Measurements from ENCODE around the gene SCYL2. TPM values are rescaled to one million over a fixed set of nuclear protein-coding genes. Genes with fewer than 3 reads are reported as not detected.
"Not testable (repeated sequence)": the region's sequence is repeated elsewhere in the genome, so short reads cannot be mapped to it uniquely, and the experiment has no call there.

The SCYL2 gene, protein sequence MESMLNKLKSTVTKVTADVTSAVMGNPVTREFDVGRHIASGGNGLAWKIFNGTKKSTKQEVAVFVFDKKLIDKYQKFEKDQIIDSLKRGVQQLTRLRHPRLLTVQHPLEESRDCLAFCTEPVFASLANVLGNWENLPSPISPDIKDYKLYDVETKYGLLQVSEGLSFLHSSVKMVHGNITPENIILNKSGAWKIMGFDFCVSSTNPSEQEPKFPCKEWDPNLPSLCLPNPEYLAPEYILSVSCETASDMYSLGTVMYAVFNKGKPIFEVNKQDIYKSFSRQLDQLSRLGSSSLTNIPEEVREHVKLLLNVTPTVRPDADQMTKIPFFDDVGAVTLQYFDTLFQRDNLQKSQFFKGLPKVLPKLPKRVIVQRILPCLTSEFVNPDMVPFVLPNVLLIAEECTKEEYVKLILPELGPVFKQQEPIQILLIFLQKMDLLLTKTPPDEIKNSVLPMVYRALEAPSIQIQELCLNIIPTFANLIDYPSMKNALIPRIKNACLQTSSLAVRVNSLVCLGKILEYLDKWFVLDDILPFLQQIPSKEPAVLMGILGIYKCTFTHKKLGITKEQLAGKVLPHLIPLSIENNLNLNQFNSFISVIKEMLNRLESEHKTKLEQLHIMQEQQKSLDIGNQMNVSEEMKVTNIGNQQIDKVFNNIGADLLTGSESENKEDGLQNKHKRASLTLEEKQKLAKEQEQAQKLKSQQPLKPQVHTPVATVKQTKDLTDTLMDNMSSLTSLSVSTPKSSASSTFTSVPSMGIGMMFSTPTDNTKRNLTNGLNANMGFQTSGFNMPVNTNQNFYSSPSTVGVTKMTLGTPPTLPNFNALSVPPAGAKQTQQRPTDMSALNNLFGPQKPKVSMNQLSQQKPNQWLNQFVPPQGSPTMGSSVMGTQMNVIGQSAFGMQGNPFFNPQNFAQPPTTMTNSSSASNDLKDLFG
- total RNA-seq (10 to 100 TPM; 43.9 to 46.2 TPM), polyA plus RNA-seq (10 to 100 TPM; 17.3 to 22.0 TPM)
- long read RNA-seq, donor 1, partial matches to known transcripts = 8 of 17 reads
- long read RNA-seq, donor 1, other reads (novel, unspliced or antisense) = 5 of 17 reads
- long read RNA-seq, donor 2, full-length matches to known transcripts = 2 of 15 reads
- long read RNA-seq, donor 2, partial matches to known transcripts = 4 of 15 reads
- long read RNA-seq, donor 2, other reads (novel, unspliced or antisense) = 9 of 15 reads

DNA sequence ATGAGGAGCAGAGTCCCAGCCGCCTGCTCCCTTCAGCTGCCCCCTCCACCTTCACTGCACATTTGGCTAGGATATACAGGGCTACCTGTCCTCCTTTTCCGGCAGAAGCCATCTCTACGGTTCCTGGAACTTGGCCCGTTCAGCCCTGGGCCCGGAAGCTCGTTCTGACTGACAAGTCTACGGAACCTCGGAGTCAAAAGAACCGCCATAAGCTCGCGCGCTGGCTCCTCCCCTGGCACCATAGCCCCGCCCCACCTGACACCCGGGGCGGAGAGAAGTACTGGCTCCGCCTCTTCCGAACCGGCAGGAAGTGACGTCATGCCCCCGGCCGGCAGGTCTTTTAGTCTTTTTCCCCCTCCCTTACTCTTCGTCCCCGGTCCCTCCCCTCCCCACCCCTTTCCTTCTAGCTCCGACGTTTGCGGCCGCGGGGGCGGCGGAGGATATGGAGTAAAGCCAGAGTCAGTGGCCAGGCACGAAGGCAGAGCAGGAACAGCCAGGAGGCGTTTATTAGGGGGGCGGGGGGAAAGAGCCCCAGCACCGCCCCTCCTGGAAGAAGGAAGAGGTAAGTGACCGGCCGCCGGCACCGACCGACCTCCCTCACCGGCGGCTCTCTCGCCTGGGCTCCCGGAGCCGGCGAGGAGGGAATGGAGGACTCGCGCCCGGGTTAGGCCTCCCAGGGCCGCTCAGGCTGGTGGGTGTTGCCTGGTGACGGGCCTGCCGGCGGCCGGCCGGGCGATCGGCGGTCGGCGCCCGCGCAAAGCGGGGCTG lies at the start of gene SCYL2, which contains the start of gene DEPDC4:
TSS of gene SCYL2 (plus strand) at position 343 of the 768 bp plus-strand sequence. CDS start 15,794 bp downstream, outside the sequence.
TSS of gene DEPDC4 (minus strand) at position 245 of the 768 bp plus-strand sequence. CDS start at position 242, 3 bp downstream.
- H3K27me3 ChIP-seq (ENCODE audit: control insufficient read depth in 1 of 2, insufficient read depth in 2 of 2, low read length in 1 of 2) = no peaks in the 10 kb centered on the region
- intact Hi-C loops (cut with DNase I) = no loop called here
- peak; percentile 97 to 98 for DNase-seq
- peaks cover 0 to 5% of the 10 kb centered on the region in 2 donors for H3K4me1 ChIP-seq (ENCODE audit: control insufficient read depth in 1 of 2, insufficient read depth in 2 of 2, low read length in 2 of 2)
- WGBS, 2 donors = 0% methylated on average over 48 to 62 of the region's 62 CpGs
- H3K4me3 ChIP-seq (ENCODE audit: low read length in 2 of 2) = peak within 1 kb of the TSS; percentile 71 to 89
- no peaks in the 10 kb centered on the region for H3K9me3 ChIP-seq (ENCODE audit: control insufficient read depth, low read length)
- ATAC-seq (ENCODE audit: low FRiP score) = peak; percentile 99
- H3K36me3 ChIP-seq (ENCODE audit: control insufficient read depth in 1 of 2, insufficient read depth in 2 of 2, low read length in 1 of 2) = no peaks in the 10 kb centered on the region
- peak within 1 kb of the TSS; percentile 43 to 92 for H3K27ac ChIP-seq (ENCODE audit: low read depth in 1 of 2, low read length in 2 of 2)

DNA sequence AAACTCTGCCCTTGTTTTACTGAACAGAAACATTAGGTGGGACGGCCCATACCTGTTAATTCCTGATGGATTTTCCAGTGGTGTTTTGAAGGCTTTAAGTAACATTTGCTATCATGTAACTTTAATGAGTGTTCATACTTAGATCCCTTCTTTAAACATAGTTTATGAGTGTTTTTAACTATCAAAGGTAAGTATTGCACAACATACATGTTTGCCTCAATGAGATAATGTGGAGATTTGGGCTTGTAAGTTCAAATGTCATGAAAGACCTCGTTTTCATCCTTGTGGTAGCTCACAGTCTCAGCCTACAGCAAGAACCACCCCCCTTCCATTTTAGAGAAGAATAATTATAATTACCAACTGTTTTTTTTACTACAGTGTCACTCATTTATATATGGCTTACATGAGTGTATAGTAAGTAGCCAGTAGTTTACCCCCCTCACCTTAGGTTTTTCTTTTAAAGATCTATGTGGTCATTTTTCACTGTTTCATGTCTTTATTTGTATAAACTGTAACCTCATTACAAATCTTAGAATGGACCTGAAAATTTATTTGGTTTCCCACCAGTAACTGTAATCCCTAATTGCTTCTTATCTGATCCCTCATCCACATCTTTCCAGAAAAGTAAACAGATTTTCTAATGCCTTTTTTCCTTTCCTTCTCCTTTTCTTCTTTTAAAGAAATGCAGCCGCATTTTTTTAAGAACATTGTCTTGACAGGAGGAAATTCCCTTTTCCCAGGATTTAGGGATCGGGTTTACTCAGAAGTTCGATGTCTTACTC lies 47.5 kb upstream of the SCYL2 start:
- peaks cover 0 to 4% of the 10 kb centered on the region in 2 donors for H3K36me3 ChIP-seq (ENCODE audit: control insufficient read depth in 1 of 2, insufficient read depth in 2 of 2, low read length in 1 of 2)

DNA sequence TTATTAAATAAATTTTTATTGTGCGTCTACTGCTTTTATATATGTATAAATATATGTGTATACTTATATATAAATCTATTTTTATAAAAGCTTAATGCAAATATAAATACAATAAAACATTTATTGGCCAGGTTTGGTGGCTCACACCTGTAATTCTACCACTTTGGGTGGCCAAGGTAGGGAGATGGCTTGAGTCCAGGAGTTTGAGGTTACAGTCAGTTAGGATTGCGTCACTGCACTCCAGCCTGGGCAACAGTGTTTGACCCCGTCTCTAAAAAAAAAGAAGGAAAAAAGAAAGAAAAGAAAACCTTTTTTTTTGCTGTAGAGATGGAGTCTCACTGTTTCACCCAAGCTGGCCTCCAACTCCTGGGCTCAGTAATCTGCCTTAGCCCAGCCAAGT lies 45.5 kb upstream of the SCYL2 start:
- H3K4me1 ChIP-seq (ENCODE audit: control insufficient read depth in 1 of 2, insufficient read depth in 2 of 2, low read length in 2 of 2) = no peaks in the 10 kb centered on the region
- no peaks in the 10 kb centered on the region for H3K9me3 ChIP-seq (ENCODE audit: control insufficient read depth, low read length)
- intact Hi-C loops (cut with DNase I) = no loop called here
- WGBS, 2 donors = 91 to 94% methylated on average over 3 of the region's 3 CpGs
- no peak overlapping the region for H3K27ac ChIP-seq (ENCODE audit: low read depth in 1 of 2, low read length in 2 of 2)
- ATAC-seq (ENCODE audit: low FRiP score) = no peak
- H3K36me3 ChIP-seq (ENCODE audit: control insufficient read depth in 1 of 2, insufficient read depth in 2 of 2, low read length in 1 of 2) = peaks cover 0 to 4% of the 10 kb centered on the region in 2 donors
- no peak for DNase-seq
- H3K4me3 ChIP-seq (ENCODE audit: low read length in 2 of 2) = no peak overlapping the region
- no peaks in the 10 kb centered on the region for H3K27me3 ChIP-seq (ENCODE audit: control insufficient read depth in 1 of 2, insufficient read depth in 2 of 2, low read length in 1 of 2)

More for the DNA sequence above, 47.5 kb upstream of the SCYL2 start:
- 70 to 83% methylated on average over 5 of the region's 5 CpGs for WGBS, 2 donors
- Histone ChIP-seq H3K9me3 (ENCODE audit: control insufficient read depth, low read length) (no peaks in the 10 kb centered on the region), H3K27me3 (ENCODE audit: control insufficient read depth in 1 of 2, insufficient read depth in 2 of 2, low read length in 1 of 2) (no peaks in the 10 kb centered on the region), H3K4me1 (ENCODE audit: control insufficient read depth in 1 of 2, insufficient read depth in 2 of 2, low read length in 2 of 2) (no peaks in the 10 kb centered on the region), H3K27ac (ENCODE audit: low read depth in 1 of 2, low read length in 2 of 2) (no peak overlapping the region), H3K4me3 (ENCODE audit: low read length in 2 of 2) (no peak overlapping the region)
- intact Hi-C loops (cut with DNase I) = no loop called here
- DNase-seq = no peak
- no peak for ATAC-seq (ENCODE audit: low FRiP score)

DNA sequence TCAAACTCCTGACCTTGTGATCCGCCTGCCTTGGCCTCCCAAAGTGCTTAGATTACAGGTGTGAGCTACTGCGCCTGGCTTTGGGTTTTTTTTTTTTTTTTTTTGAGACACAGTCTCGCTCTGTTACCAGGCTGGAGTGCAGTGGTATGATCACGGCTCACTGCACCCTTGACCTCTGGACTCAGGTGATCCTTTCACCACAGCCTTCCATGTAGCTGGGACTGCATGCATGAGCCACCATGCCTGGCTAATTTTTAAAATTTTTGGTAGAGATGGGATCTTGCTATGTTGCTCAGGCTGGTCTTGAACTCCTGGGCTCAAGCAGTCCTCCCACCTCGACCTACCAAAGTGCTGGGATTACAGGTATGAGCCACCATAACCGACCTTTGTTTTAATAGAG lies 44.8 kb upstream of the SCYL2 start:
- H3K27me3 ChIP-seq (ENCODE audit: control insufficient read depth in 1 of 2, insufficient read depth in 2 of 2, low read length in 1 of 2); H3K27ac ChIP-seq (ENCODE audit: low read depth in 1 of 2, low read length in 2 of 2); DNase-seq; H3K4me3 ChIP-seq (ENCODE audit: low read length in 2 of 2); H3K4me1 ChIP-seq (ENCODE audit: control insufficient read depth in 1 of 2, insufficient read depth in 2 of 2, low read length in 2 of 2); intact Hi-C loops (cut with DNase I); H3K36me3 ChIP-seq (ENCODE audit: control insufficient read depth in 1 of 2, insufficient read depth in 2 of 2, low read length in 1 of 2); H3K9me3 ChIP-seq (ENCODE audit: control insufficient read depth, low read length); ATAC-seq (ENCODE audit: low FRiP score): not testable (repeated sequence)
- 98% methylated on average over 6 of the region's 6 CpGs for WGBS, 2 donors

DNA sequence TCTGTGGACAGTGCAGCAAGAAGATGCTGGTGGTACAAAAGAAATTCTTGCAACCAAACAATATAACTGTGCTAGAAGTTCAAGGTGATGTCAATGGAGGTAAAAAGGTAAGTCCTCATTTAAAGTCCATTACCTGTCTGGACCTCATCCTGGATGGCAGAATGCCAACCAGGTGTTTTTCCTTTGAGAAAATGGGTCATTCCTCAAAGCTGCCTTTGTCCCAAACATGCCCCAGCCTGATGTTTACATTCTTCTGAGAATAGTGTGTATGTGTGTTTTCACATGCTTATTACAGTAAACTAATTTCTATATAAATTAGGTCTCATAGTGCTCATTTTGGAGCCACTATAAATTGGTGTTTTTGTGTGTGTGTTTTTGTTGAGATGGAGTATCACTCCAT lies 41.5 kb upstream of the SCYL2 start:
- intact Hi-C loops (cut with DNase I) = no loop called here

DNA sequence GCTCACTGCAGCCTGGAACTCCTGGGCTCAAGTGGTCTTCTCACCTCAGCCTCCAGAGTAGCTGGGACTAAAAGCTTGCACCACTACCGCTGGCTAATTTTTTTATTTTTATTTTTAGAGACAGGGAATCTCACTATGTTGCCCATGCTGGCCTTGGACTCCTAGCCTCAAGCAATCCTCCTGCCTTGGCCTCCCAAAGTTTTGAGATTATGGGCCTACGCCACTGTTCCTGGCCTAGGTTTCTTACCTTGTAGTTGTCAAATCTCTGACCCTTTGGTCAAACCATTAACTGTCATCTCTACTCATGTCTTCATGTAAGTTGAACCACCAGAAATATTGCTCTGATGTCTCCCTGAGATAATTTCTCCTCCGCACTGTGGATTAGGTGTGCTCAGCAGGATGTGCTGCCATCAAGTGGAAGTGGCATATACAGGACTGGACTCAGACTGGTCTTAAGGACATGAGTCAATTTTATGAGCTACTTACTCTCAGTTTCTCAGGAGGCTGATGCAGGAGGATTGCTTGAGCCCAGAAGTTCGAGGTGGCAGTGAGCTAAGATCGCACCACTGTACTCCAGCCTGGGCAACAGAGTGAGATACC lies 37.8 kb upstream of the SCYL2 start:
- H3K4me3 ChIP-seq (ENCODE audit: low read length in 2 of 2) = no peak overlapping the region
- no peak for ATAC-seq (ENCODE audit: low FRiP score)

More for the DNA sequence above, 41.5 kb upstream of the SCYL2 start:
- no peak for DNase-seq
- H3K4me1 ChIP-seq (ENCODE audit: control insufficient read depth in 1 of 2, insufficient read depth in 2 of 2, low read length in 2 of 2) = no peaks in the 10 kb centered on the region
- ATAC-seq (ENCODE audit: low FRiP score) = no peak
- H3K4me3 ChIP-seq (ENCODE audit: low read length in 2 of 2) = no peak overlapping the region
- no peaks in the 10 kb centered on the region for H3K27me3 ChIP-seq (ENCODE audit: control insufficient read depth in 1 of 2, insufficient read depth in 2 of 2, low read length in 1 of 2)
- H3K27ac ChIP-seq (ENCODE audit: low read depth in 1 of 2, low read length in 2 of 2) = no peak overlapping the region
- peaks cover 0 to 4% of the 10 kb centered on the region in 2 donors for H3K36me3 ChIP-seq (ENCODE audit: control insufficient read depth in 1 of 2, insufficient read depth in 2 of 2, low read length in 1 of 2)
- no peaks in the 10 kb centered on the region for H3K9me3 ChIP-seq (ENCODE audit: control insufficient read depth, low read length)

DNA sequence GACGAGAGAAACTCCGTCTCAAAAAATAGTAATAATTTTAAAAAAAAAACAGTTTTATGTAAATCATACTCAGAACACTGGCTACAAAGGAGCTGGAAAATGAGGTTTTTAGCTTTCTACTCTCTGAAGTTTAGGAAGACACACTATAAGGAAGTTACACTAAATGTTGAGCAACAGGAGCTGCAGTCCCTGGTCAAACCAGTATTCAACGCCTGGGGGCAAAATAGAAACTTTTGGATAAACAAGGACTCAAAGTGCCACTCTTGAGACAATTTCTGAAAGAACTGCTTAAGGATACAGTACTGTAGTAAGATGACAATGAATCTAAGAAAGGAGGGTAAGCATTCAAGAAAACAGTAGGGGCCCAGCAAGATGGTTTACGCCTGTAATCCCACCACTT lies 37.1 kb upstream of the SCYL2 start:
- no peak overlapping the region for H3K27ac ChIP-seq (ENCODE audit: low read depth in 1 of 2, low read length in 2 of 2)
- no peaks in the 10 kb centered on the region for H3K27me3 ChIP-seq (ENCODE audit: control insufficient read depth in 1 of 2, insufficient read depth in 2 of 2, low read length in 1 of 2)
- intact Hi-C loops (cut with DNase I) = loop anchor here (10.0 kb wide), 2 partner anchors 325 to 505 kb away; no protein-coding TSS in a partner anchor
- H3K4me3 ChIP-seq (ENCODE audit: low read length in 2 of 2) = no peak overlapping the region
- no peaks in the 10 kb centered on the region for H3K36me3 ChIP-seq (ENCODE audit: control insufficient read depth in 1 of 2, insufficient read depth in 2 of 2, low read length in 1 of 2)
- no peak for DNase-seq
- ATAC-seq (ENCODE audit: low FRiP score) = no peak
- H3K9me3 ChIP-seq (ENCODE audit: control insufficient read depth, low read length) = no peaks in the 10 kb centered on the region
- 73 to 81% methylated on average over 4 of the region's 4 CpGs for WGBS, 2 donors
- H3K4me1 ChIP-seq (ENCODE audit: control insufficient read depth in 1 of 2, insufficient read depth in 2 of 2, low read length in 2 of 2) = no peaks in the 10 kb centered on the region

More for the DNA sequence above, 37.8 kb upstream of the SCYL2 start:
- intact Hi-C loops (cut with DNase I) = no loop called here
- Histone ChIP-seq H3K4me1 (ENCODE audit: control insufficient read depth in 1 of 2, insufficient read depth in 2 of 2, low read length in 2 of 2) (no peaks in the 10 kb centered on the region), H3K36me3 (ENCODE audit: control insufficient read depth in 1 of 2, insufficient read depth in 2 of 2, low read length in 1 of 2) (no peaks in the 10 kb centered on the region), H3K27me3 (ENCODE audit: control insufficient read depth in 1 of 2, insufficient read depth in 2 of 2, low read length in 1 of 2) (no peaks in the 10 kb centered on the region), H3K9me3 (ENCODE audit: control insufficient read depth, low read length) (no peaks in the 10 kb centered on the region), H3K27ac (ENCODE audit: low read depth in 1 of 2, low read length in 2 of 2) (no peak overlapping the region)
- WGBS, 2 donors = 92 to 93% methylated on average over 5 of the region's 5 CpGs
- no peak for DNase-seq
